H1 (cell line): ENCODE data around the gene NDP. TPM values are rescaled to one million over a fixed set of nuclear protein-coding genes. Genes with fewer than 3 reads are reported as not detected.

Source experiments
- CTCF ChIA-PET: fragments of 300-600 bp; sonication (Branson Sonifier 250); formaldehyde crosslinking; loops from one replicate; lab custom pipeline; 2021; ENCODE audit not compliant: partially characterized antibody; lab: Charles Lee
- POLR2A ChIA-PET: fragments of 300-600 bp; sonication (Branson Sonifier 250); formaldehyde crosslinking; loops from one replicate; lab custom pipeline; 2021; ENCODE audit warnings: inconsistent platforms; ENCODE audit not compliant: partially characterized antibody; lab: Charles Lee
- DNase-seq, 2 experiments: peaks; one replicate each; pipeline versions ENCODE4 v3.0.0 to v3.0.0-alpha.2; 2010 to 2022; ENCODE audit warnings: low spot score in 2 of 2, low read depth in 1 of 2, mixed read lengths in 1 of 2
- FAIRE-seq: peaks from 2 replicates; lab custom pipeline; 2011; peaks lifted over from hg19 to GRCh38; lab: Jason Lieb, UNC
- H2AFZ ChIP-seq: 2 replicates; pipeline ENCODE4 v1.8.1; 2012; ENCODE audit warnings: low read length, inconsistent platforms
- H2AK5ac ChIP-seq: 2 replicates; pipeline ENCODE4 v1.6.1; 2013; ENCODE audit warnings: low read depth, low read length
- H2BK120ac ChIP-seq: replicated peaks from 2 replicates; pipeline ENCODE3; 2013; ENCODE audit warnings: low read depth, low read length, inconsistent platforms
- H2BK12ac ChIP-seq: 2 replicates; pipeline ENCODE4 v1.6.1; 2013; ENCODE audit warnings: low read depth, low read length
- H2BK15ac ChIP-seq: 2 replicates; pipeline ENCODE4 v1.6.1; 2013; ENCODE audit warnings: low read length
- H2BK20ac ChIP-seq: 2 replicates; pipeline ENCODE4 v1.6.1; 2013; ENCODE audit warnings: low read length
- H2BK5ac ChIP-seq: 2 replicates; pipeline ENCODE4 v1.6.1; 2013; ENCODE audit warnings: low read depth, low read length
- H3K14ac ChIP-seq: 2 replicates; pipeline ENCODE4 v1.6.1; 2013; ENCODE audit warnings: inconsistent platforms; ENCODE audit not compliant: insufficient read length
- H3K18ac ChIP-seq: 2 replicates; pipeline ENCODE4 v1.6.1; 2013; ENCODE audit warnings: low read length; ENCODE audit errors: extremely low read depth
- H3K23ac ChIP-seq: 2 replicates; pipeline ENCODE4 v1.6.1; 2013; ENCODE audit warnings: inconsistent platforms; ENCODE audit not compliant: insufficient read length
- H3K23me2 ChIP-seq: 2 replicates; pipeline ENCODE4 v1.6.1; 2013; ENCODE audit warnings: low read depth, low read length
- H3K27ac ChIP-seq: 2 replicates; pipeline ENCODE4 v1.6.1; 2011; ENCODE audit warnings: low read depth, low read length, inconsistent platforms
- H3K27me3 ChIP-seq, 4 experiments: replicated peaks in 1 of 4; 1 replicate in 1 of 4; 2 replicates in 3 of 4; pipeline versions ENCODE4 v1.6.1 to v1.8.1; 2011 to 2013; ENCODE audit warnings: low read length in 3 of 4, mild to moderate bottlenecking in 3 of 4, inconsistent platforms in 2 of 4, mixed read lengths in 2 of 4, moderate library complexity in 1 of 4; ENCODE audit not compliant: control insufficient read depth in 3 of 4, insufficient read depth in 3 of 4; ENCODE audit errors: extremely low read depth in 1 of 4
- H3K36me3 ChIP-seq, 4 experiments: 2 replicates each; pipeline versions ENCODE4 v1.6.1 to v1.8.1; 2011 to 2013; ENCODE audit warnings: mild to moderate bottlenecking in 4 of 4, low read length in 3 of 4, moderate library complexity in 2 of 4, control low read depth in 1 of 4, inconsistent platforms in 1 of 4; ENCODE audit not compliant: insufficient read depth in 4 of 4, control insufficient read depth in 2 of 4
- H3K4ac ChIP-seq: replicated peaks from 2 replicates; pipeline ENCODE3; 2013; ENCODE audit warnings: low read length, low read depth, mixed read lengths, inconsistent platforms; ENCODE audit not compliant: insufficient read length
- H3K4me1 ChIP-seq, 4 experiments: replicated peaks in 1 of 4; 1 replicate in 1 of 4; 2 replicates in 3 of 4; pipeline versions ENCODE4 v1.6.1 to v1.8.1; 2011 to 2013; ENCODE audit warnings: low read length in 3 of 4, inconsistent platforms in 2 of 4, mixed read lengths in 1 of 4; ENCODE audit not compliant: insufficient read depth in 4 of 4, control insufficient read depth in 3 of 4
- H3K4me2 ChIP-seq, 2 experiments: 2 replicates each; pipeline versions ENCODE4 v1.6.1 to v1.8.1; 2011 to 2013; ENCODE audit warnings: low read depth in 2 of 2, low read length in 2 of 2, control low read depth in 1 of 2, inconsistent platforms in 1 of 2, mild to moderate bottlenecking in 1 of 2; ENCODE audit not compliant: insufficient read depth in 1 of 2
- H3K4me3 ChIP-seq, 4 experiments: fragments of 200-600, 300-600 bp in 1 of 4; sonication (generic), shearing (Covaris generic), sonication (Bioruptor Twin) in 1 of 4; 2 replicates each; pipeline versions ENCODE4 v1.5.1 to v1.8.1; 2011 to 2016; ENCODE audit warnings: low read length in 4 of 4, low read depth in 3 of 4, control low read depth in 2 of 4, inconsistent platforms in 2 of 4, mild to moderate bottlenecking in 2 of 4, mixed read lengths in 1 of 4, moderate library complexity in 1 of 4; ENCODE audit not compliant: insufficient read depth in 2 of 4; ENCODE audit errors: extremely low read depth in 1 of 4
- H3K56ac ChIP-seq: replicated peaks from 2 replicates; pipeline ENCODE3; 2013; ENCODE audit warnings: low read depth, mild to moderate bottlenecking, mixed read lengths, low read length, inconsistent platforms; ENCODE audit not compliant: insufficient read length
- H3K79me1 ChIP-seq: 2 replicates; pipeline ENCODE4 v1.6.1; 2013; ENCODE audit warnings: low read depth, low read length, control low read depth
- H3K79me2 ChIP-seq, 2 experiments: 2 replicates each; pipeline versions ENCODE4 v1.6.1 to v1.8.1; 2012 to 2013; ENCODE audit warnings: low read length in 2 of 2, mild to moderate bottlenecking in 2 of 2, inconsistent platforms in 1 of 2; ENCODE audit not compliant: insufficient read depth in 2 of 2, control insufficient read depth in 1 of 2
- H3K9ac ChIP-seq, 4 experiments: replicated peaks in 1 of 4; 1 replicate in 1 of 4; 2 replicates in 3 of 4; pipeline versions ENCODE4 v1.6.1 to v1.8.1; 2011 to 2013; ENCODE audit warnings: low read depth in 3 of 4, low read length in 3 of 4, control low read depth in 2 of 4, mild to moderate bottlenecking in 2 of 4, moderate library complexity in 2 of 4, inconsistent platforms in 1 of 4; ENCODE audit errors: extremely low read depth in 1 of 4
- H3K9me3 ChIP-seq, 2 experiments: 2 replicates each; pipeline versions ENCODE4 v1.6.1 to v1.8.1; 2012 to 2013; ENCODE audit warnings: mild to moderate bottlenecking in 2 of 2, moderate library complexity in 2 of 2, control low read depth in 1 of 2, inconsistent platforms in 1 of 2, low read depth in 1 of 2, low read length in 1 of 2, mixed read lengths in 1 of 2; ENCODE audit not compliant: insufficient read depth in 2 of 2
- H4K20me1 ChIP-seq, 2 experiments: replicated peaks in 1 of 2; 2 replicates each; pipeline versions ENCODE3 to v1.8.1; 2011 to 2013; ENCODE audit warnings: inconsistent platforms in 2 of 2, low read length in 2 of 2, mild to moderate bottlenecking in 1 of 2; ENCODE audit not compliant: insufficient read depth in 2 of 2, control insufficient read depth in 1 of 2
- H4K5ac ChIP-seq: 2 replicates; pipeline ENCODE4 v1.6.1; 2013; ENCODE audit warnings: low read length, low read depth, mixed read lengths, inconsistent platforms; ENCODE audit not compliant: insufficient read length
- H4K8ac ChIP-seq: 2 replicates; pipeline ENCODE4 v1.8.0; 2013; ENCODE audit warnings: mild to moderate bottlenecking, moderate library complexity, low read length, inconsistent platforms; ENCODE audit not compliant: insufficient read depth; ENCODE audit errors: extremely low read depth
- H4K91ac ChIP-seq: replicated peaks from 2 replicates; pipeline ENCODE3; 2013; ENCODE audit warnings: low read length, mixed read lengths, inconsistent platforms; ENCODE audit not compliant: insufficient read length
- BCL11A ChIP-seq, 2 experiments: IDR thresholded peaks; one replicate each; pipeline ENCODE4 v1.6.1; 2011; ENCODE audit warnings: low read depth in 2 of 2, low read length in 2 of 2, mild to moderate bottlenecking in 2 of 2
- CHD2 ChIP-seq: IDR thresholded peaks from 2 replicates; pipeline ENCODE4 v1.6.1; 2012; ENCODE audit warnings: low read length, improper control_type of control experiment
- CREB1 ChIP-seq: IDR thresholded peaks from 2 replicates; pipeline ENCODE4 v1.6.1; 2012; ENCODE audit warnings: inconsistent platforms
- GABPA ChIP-seq: IDR thresholded peaks from 2 replicates; pipeline ENCODE4 v1.6.1; 2011; ENCODE audit warnings: mild to moderate bottlenecking, low read length, moderate library complexity, borderline replicate concordance; ENCODE audit not compliant: insufficient read depth
- HDAC2 ChIP-seq, 2 experiments: fragments of 300-600 bp in 1 of 2; sonication (generic) in 1 of 2; IDR thresholded peaks; 2 replicates each; pipeline ENCODE4 v1.6.1; 2011 to 2012; ENCODE audit warnings: low read depth in 2 of 2, low read length in 2 of 2, mild to moderate bottlenecking in 2 of 2, moderate library complexity in 2 of 2, borderline replicate concordance in 1 of 2, inconsistent platforms in 1 of 2
- HDAC6 ChIP-seq: IDR thresholded peaks from one replicate; pipeline ENCODE4 v1.7.1; 2012; ENCODE audit warnings: low read depth, mild to moderate bottlenecking, inconsistent platforms, low read length, moderate library complexity
- JUN ChIP-seq: IDR thresholded peaks from 2 replicates; pipeline ENCODE4 v1.6.1; 2011; ENCODE audit warnings: low read depth, mild to moderate bottlenecking, improper control_type of control experiment, low read length
- JUND ChIP-seq: IDR thresholded peaks from 2 replicates; pipeline ENCODE4 v1.6.1; 2011; ENCODE audit warnings: mild to moderate bottlenecking, improper control_type of control experiment, low read length
- KDM4A ChIP-seq: IDR thresholded peaks from one replicate; pipeline ENCODE4 v1.7.1; 2012; ENCODE audit warnings: low read depth, mild to moderate bottlenecking, moderate library complexity, low read length, inconsistent platforms; ENCODE audit not compliant: severe bottlenecking
- NANOG ChIP-seq: IDR thresholded peaks from 2 replicates; pipeline ENCODE4 v1.6.1; 2011; ENCODE audit warnings: low read length, low read depth, mild to moderate bottlenecking, inconsistent platforms; ENCODE audit not compliant: insufficient read depth, poor library complexity, severe bottlenecking
- POLR2A ChIP-seq, 2 experiments: IDR thresholded peaks; 1 replicate in 1 of 2; 2 replicates in 1 of 2; pipeline ENCODE4 v1.6.1; 2011; ENCODE audit warnings: low read depth in 2 of 2, low read length in 2 of 2, mild to moderate bottlenecking in 2 of 2; ENCODE audit errors: control extremely low read depth in 1 of 2
- POU5F1 ChIP-seq: IDR thresholded peaks from 2 replicates; pipeline ENCODE4 v1.6.1; 2011; ENCODE audit warnings: low read depth, mild to moderate bottlenecking, low read length, moderate library complexity
- SP1 ChIP-seq: IDR thresholded peaks from 2 replicates; pipeline ENCODE4 v1.6.1; 2011; ENCODE audit warnings: low read depth, low read length
- SRF ChIP-seq: IDR thresholded peaks from 2 replicates; pipeline ENCODE4 v1.6.1; 2011; ENCODE audit warnings: mild to moderate bottlenecking, low read depth, low read length, moderate library complexity
- TAF1 ChIP-seq: IDR thresholded peaks from 2 replicates; pipeline ENCODE4 v1.6.1; 2011; ENCODE audit warnings: mild to moderate bottlenecking, low read depth, low read length
- WGBS, 2 experiments: shearing (Covaris generic) in 1 of 2; methylation state at CpG; one replicate each; pipeline versions ENCODE4 v1.1.6 to v1.1.7; 2013 to 2015; ENCODE audit warnings: low lambda C conversion rate in 2 of 2, mixed read lengths in 2 of 2, inconsistent platforms in 1 of 2, low coverage in 1 of 2, missing lambda C conversion rate in 1 of 2; ENCODE audit not compliant: insufficient replicate concordance in 2 of 2, insufficient coverage in 1 of 2, insufficient read length in 1 of 2; ENCODE audit errors: extremely low coverage in 1 of 2, missing lambda C conversion rate in 1 of 2; 5-methylcytosine and 5-hydroxymethylcytosine counted together
- polyA plus RNA-seq, 7 experiments: library from polyadenylated mRNA; depleted of rRNA in 3 of 7; stranded (reverse) in 5 of 7; unstranded in 2 of 7; fragments of >200 nt in 5 of 7; fragments of 200-250 nt in 2 of 7; gene quantifications; 1 replicate in 5 of 7; 2 replicates in 1 of 7; 4 replicates in 1 of 7; pipeline versions ENCODE4 v1.2.1 to v1.2.3, GENCODE V29; 2011 to 2013; ENCODE audit warnings: missing spikeins in 2 of 7, mixed read lengths in 2 of 7
- total RNA-seq: library from RNA; stranded (reverse); fragmentation: NEBNext Ultra II Directional; extraction: Animal tissue kit (Norgen Biotek cat#: 25700); gene quantifications from 2 replicates; pipeline ENCODE4 v1.2.1, GENCODE V29; 2021
- TF ChIP-seq, protein P1 (sequence below): IDR thresholded peaks from 2 replicates; pipeline ENCODE4 v1.6.1; 2011; ENCODE audit warnings: low read depth, mild to moderate bottlenecking, low read length; ENCODE audit not compliant: insufficient read depth

Gene NDP
- total and polyA plus RNA-seq, 2 of the 8 experiments (the other 6 are each of a cell fraction or from before 2014, with no cell fraction given) = 0.26 to 0.82 TPM

DNA sequence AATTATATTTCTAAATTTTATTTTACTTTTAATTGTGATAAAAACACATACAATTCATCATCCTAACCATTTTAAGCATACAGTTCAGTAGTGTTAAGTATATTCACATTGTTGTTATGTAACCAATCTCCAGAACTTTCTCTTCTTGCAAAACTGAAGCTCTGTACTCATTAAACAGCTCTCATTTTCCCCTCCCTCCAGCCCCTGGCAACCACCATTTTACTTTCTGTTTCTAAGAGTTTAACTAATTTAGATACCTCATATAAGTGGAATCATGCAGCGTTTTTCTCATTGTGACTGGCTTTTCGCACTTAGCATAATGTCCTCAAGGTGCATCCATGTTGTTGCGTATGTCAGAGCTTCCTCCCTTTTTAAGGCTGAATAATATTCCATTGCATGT is 46.7 kb upstream of the NDP start:
- H3K4me2 ChIP-seq = no peak overlapping the region
- H2BK12ac ChIP-seq = no peak overlapping the region
- no peak overlapping the region for H4K8ac ChIP-seq
- no peak overlapping the region for H2AFZ ChIP-seq
- ChIA-PET POLR2A (no interaction called here), CTCF (no interaction called here)
- H3K27ac ChIP-seq = no peak overlapping the region
- H3K27me3 ChIP-seq = no peaks in the 10 kb centered on the region
- no peak overlapping the region for H2BK5ac ChIP-seq
- H3K36me3 ChIP-seq = no peaks in the 10 kb centered on the region
- no peaks in the 10 kb centered on the region for H3K4me1 ChIP-seq
- no peak overlapping the region for H3K23ac ChIP-seq
- no peak overlapping the region for H3K4ac ChIP-seq
- WGBS, 2 experiments = 95% methylated on average over 3 of the region's 3 CpGs; no CpG with 5 or more reads in 1 of the 2 experiments
- H3K9ac ChIP-seq = no peak overlapping the region
- FAIRE-seq = no peak
- no peak overlapping the region for H3K4me3 ChIP-seq
- H3K79me2 ChIP-seq = no peaks in the 10 kb centered on the region
- H4K91ac ChIP-seq = no peak overlapping the region
- H4K5ac ChIP-seq = no peak overlapping the region
- H3K79me1 ChIP-seq = no peaks in the 10 kb centered on the region
- H3K56ac ChIP-seq = no peak overlapping the region
- no peaks in the 10 kb centered on the region for H4K20me1 ChIP-seq
- H2AK5ac ChIP-seq = no peak overlapping the region
- no peak overlapping the region for H2BK15ac ChIP-seq
- no peak overlapping the region for H3K14ac ChIP-seq
- no peak overlapping the region for H3K18ac ChIP-seq
- no peak for DNase-seq
- no peak overlapping the region for H2BK120ac ChIP-seq
- no peaks in the 10 kb centered on the region for H3K9me3 ChIP-seq
- no peaks in the 10 kb centered on the region for H3K23me2 ChIP-seq
- H2BK20ac ChIP-seq = no peak overlapping the region
- TF ChIP-seq HDAC2 (IDR thresholded peaks at IDR 0.05; ENCODE audit: borderline replicate concordance in 1 of 2, low read depth in 2 of 2, low read length in 2 of 2) (no peak), GABPA (no peak), BCL11A (IDR thresholded peaks at IDR 0.05; ENCODE audit: low read depth in 2 of 2, low read length in 2 of 2) (no peak), CHD2 (no peak), TAF1 (no peak), KDM4A (no peak), SP1 (no peak), JUND (no peak), SRF (no peak), POLR2A (IDR thresholded peaks at IDR 0.05; ENCODE audit: control extremely low read depth in 1 of 2, low read depth in 2 of 2, low read length in 2 of 2) (no peak), HDAC6 (no peak), CREB1 (no peak), NANOG (no peak), JUN (no peak), POU5F1 (no peak)
- TF ChIP-seq, protein P1, sequence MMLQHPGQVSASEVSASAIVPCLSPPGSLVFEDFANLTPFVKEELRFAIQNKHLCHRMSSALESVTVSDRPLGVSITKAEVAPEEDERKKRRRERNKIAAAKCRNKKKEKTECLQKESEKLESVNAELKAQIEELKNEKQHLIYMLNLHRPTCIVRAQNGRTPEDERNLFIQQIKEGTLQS = no peak
